Measurements from ENCODE around the gene HMGB1. TPM values are rescaled to one million over a fixed set of nuclear protein-coding genes. Genes with fewer than 3 reads are reported as not detected.

The HMGB1 gene
- total RNA-seq, 1 donor from 2014 or later = 264 TPM

- DNase-seq (ENCODE audit: extremely low spot score, unreplicated experiment) = no peak
- H3K27ac Mint-ChIP-seq (ENCODE audit: unreplicated experiment) = peak overlapping the region; percentile 97
Measured at GRCh38 chr13:30466841-30467252, 1.1 kb upstream of the HMGB1 start.

DNA sequence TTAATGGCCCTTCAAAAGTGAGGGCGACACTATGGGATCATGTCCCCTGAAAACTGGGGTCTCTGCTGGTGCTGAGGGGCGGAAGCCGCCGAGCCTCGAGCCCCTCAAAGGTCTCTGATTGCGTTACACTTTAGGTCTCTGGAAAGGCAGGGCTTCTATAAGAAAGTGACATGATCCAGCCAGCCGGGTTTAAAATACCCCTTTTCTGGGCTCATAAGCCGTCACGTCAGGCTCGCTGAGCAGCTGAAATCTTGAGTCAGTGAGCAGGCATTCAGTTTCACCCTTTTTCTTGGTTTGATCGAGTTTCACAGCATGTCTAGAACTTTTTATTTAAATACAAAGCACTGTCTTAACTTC lies 600 bp upstream of the HMGB1 start:
- H3K36me3 Mint-ChIP-seq (ENCODE audit: unreplicated experiment) = peaks cover 16% of the 10 kb centered on the region
- DNase-seq (ENCODE audit: extremely low spot score, unreplicated experiment) = no peak
- H3K4me3 Mint-ChIP-seq (ENCODE audit: unreplicated experiment) = peak overlapping the region; percentile 86
- peaks cover 34% of the 10 kb centered on the region for H3K4me1 Mint-ChIP-seq (ENCODE audit: unreplicated experiment)
- no peaks in the 10 kb centered on the region for H3K27me3 Mint-ChIP-seq (ENCODE audit: unreplicated experiment)
- TF ChIP-seq, protein P1, sequence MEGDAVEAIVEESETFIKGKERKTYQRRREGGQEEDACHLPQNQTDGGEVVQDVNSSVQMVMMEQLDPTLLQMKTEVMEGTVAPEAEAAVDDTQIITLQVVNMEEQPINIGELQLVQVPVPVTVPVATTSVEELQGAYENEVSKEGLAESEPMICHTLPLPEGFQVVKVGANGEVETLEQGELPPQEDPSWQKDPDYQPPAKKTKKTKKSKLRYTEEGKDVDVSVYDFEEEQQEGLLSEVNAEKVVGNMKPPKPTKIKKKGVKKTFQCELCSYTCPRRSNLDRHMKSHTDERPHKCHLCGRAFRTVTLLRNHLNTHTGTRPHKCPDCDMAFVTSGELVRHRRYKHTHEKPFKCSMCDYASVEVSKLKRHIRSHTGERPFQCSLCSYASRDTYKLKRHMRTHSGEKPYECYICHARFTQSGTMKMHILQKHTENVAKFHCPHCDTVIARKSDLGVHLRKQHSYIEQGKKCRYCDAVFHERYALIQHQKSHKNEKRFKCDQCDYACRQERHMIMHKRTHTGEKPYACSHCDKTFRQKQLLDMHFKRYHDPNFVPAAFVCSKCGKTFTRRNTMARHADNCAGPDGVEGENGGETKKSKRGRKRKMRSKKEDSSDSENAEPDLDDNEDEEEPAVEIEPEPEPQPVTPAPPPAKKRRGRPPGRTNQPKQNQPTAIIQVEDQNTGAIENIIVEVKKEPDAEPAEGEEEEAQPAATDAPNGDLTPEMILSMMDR (IDR thresholded peaks at IDR 0.05) = no peak
- no peaks in the 10 kb centered on the region for H3K9me3 Mint-ChIP-seq (ENCODE audit: unreplicated experiment)
- peak overlapping the region; percentile 97 for H3K27ac Mint-ChIP-seq (ENCODE audit: unreplicated experiment)

More at GRCh38 chr13:30466841-30467252, 1.1 kb upstream of the HMGB1 start:
- Mint-ChIP-seq H3K4me3 (ENCODE audit: unreplicated experiment) (no peak overlapping the region), H3K4me1 (ENCODE audit: unreplicated experiment) (peaks cover 30% of the 10 kb centered on the region), H3K36me3 (ENCODE audit: unreplicated experiment) (peaks cover 11% of the 10 kb centered on the region), H3K27me3 (ENCODE audit: unreplicated experiment) (no peaks in the 10 kb centered on the region), H3K9me3 (ENCODE audit: unreplicated experiment) (no peaks in the 10 kb centered on the region)
- TF ChIP-seq, protein P1 (IDR thresholded peaks at IDR 0.05) = no peak

DNA sequence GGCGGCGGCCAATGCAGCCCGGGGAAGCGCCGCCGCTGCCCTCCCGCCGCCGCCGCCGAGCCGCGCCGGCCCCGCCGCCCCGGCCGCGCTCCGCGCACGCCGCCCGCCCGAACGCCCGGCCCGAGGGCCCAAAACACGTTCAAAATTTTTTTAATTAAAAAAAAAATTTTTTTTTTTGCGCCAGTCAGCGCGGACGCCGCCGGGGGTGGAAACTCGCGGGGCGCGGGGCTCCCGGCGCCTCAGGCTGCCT lies 468 bp downstream of the HMGB1 start:
- Mint-ChIP-seq H3K4me1 (ENCODE audit: unreplicated experiment) (peaks cover 35% of the 10 kb centered on the region), H3K36me3 (ENCODE audit: unreplicated experiment) (peaks cover 18% of the 10 kb centered on the region), H3K27me3 (ENCODE audit: unreplicated experiment) (no peaks in the 10 kb centered on the region), H3K9me3 (ENCODE audit: unreplicated experiment) (no peaks in the 10 kb centered on the region), H3K27ac (ENCODE audit: unreplicated experiment) (no peak overlapping the region), H3K4me3 (ENCODE audit: unreplicated experiment) (no peak overlapping the region)
- TF ChIP-seq, protein P1 (IDR thresholded peaks at IDR 0.05) = no peak
- DNase-seq (ENCODE audit: extremely low spot score, unreplicated experiment) = no peak

GRCh38 chr13:30464496-30465342 lies 1.0 kb downstream of the HMGB1 start:
- H3K9me3 Mint-ChIP-seq (ENCODE audit: unreplicated experiment) = no peaks in the 10 kb centered on the region
- peaks cover 18% of the 10 kb centered on the region for H3K36me3 Mint-ChIP-seq (ENCODE audit: unreplicated experiment)
- DNase-seq (ENCODE audit: extremely low spot score, unreplicated experiment) = peak; percentile 91
- peak overlapping the region; percentile 86 for H3K4me3 Mint-ChIP-seq (ENCODE audit: unreplicated experiment)
- H3K4me1 Mint-ChIP-seq (ENCODE audit: unreplicated experiment) = peaks cover 35% of the 10 kb centered on the region
- H3K27ac Mint-ChIP-seq (ENCODE audit: unreplicated experiment) = peak overlapping the region; percentile 94
- no peaks in the 10 kb centered on the region for H3K27me3 Mint-ChIP-seq (ENCODE audit: unreplicated experiment)
- TF ChIP-seq, protein P1 (IDR thresholded peaks at IDR 0.05) = peak; percentile 8

- DNase-seq (ENCODE audit: extremely low spot score, unreplicated experiment) = no peak
- H3K36me3 Mint-ChIP-seq (ENCODE audit: unreplicated experiment) = peaks cover 24% of the 10 kb centered on the region
- H3K27me3 Mint-ChIP-seq (ENCODE audit: unreplicated experiment) = no peaks in the 10 kb centered on the region
- TF ChIP-seq, protein P1 (IDR thresholded peaks at IDR 0.05) = no peak
- peak overlapping the region; percentile 94 for H3K27ac Mint-ChIP-seq (ENCODE audit: unreplicated experiment)
- no peaks in the 10 kb centered on the region for H3K9me3 Mint-ChIP-seq (ENCODE audit: unreplicated experiment)
- peaks cover 35% of the 10 kb centered on the region for H3K4me1 Mint-ChIP-seq (ENCODE audit: unreplicated experiment)
- peak overlapping the region; percentile 86 for H3K4me3 Mint-ChIP-seq (ENCODE audit: unreplicated experiment)
Measured at GRCh38 chr13:30463787-30464495, 1.8 kb downstream of the HMGB1 start.

Data from osteocyte (in vitro differentiated cells).